Lower leg skin (tissue), 4 donors: ENCODE measurements around the gene CD81. TPM values are rescaled to one million over a fixed set of nuclear protein-coding genes. Genes with fewer than 3 reads are reported as not detected.

Experiments
- DNase-seq, 2 donors: peaks; one replicate each; pipeline ENCODE4 v3.0.0-alpha.2; 2019; ENCODE audit warnings: low spot score in 2 of 2
- H3K4me3 ChIP-seq: fragments of 200-600 bp; sonication (generic); 2 replicates; pipeline ENCODE4 v1.5.1; 2017; ENCODE audit warnings: mild to moderate bottlenecking, low read depth; ENCODE audit not compliant: poor library complexity, severe bottlenecking
- POLR2A ChIP-seq, 2 donors: fragments of 450-650 bp; IDR thresholded peaks; one replicate each; pipeline ENCODE4 v1.6.1; 2016 to 2017; ENCODE audit warnings: antibody characterized with exemption in 2 of 2, mild to moderate bottlenecking in 1 of 2, moderate library complexity in 1 of 2
- WGBS, 2 donors: methylation state at CpG; one replicate each; pipeline ENCODE4 v1.1.5; 2018; 5-methylcytosine and 5-hydroxymethylcytosine counted together
- intact Hi-C: fragments of 100-400 bp; cut with DNase I; formaldehyde crosslinking; loops from one replicate; pipeline ENCODE4 v1.15.0; 2023; ENCODE audit warnings: low total_unique reads
- total RNA-seq, 4 donors: library from RNA; depleted of rRNA; stranded (reverse); fragments of >200 nt; gene quantifications; one replicate each; pipeline ENCODE4 v1.1.0, GENCODE V29; 2016
- TF ChIP-seq, protein P1 (sequence below), 3 donors: fragments of 450-650 bp; IDR thresholded peaks; one replicate each; pipeline ENCODE4 v1.5.1; 2016; ENCODE audit warnings: antibody characterized with exemption in 3 of 3, mild to moderate bottlenecking in 3 of 3, moderate library complexity in 2 of 3

The CD81 gene
- total RNA-seq, 4 donors from 2014 or later: 189 to 337 (median 250) TPM

DNA sequence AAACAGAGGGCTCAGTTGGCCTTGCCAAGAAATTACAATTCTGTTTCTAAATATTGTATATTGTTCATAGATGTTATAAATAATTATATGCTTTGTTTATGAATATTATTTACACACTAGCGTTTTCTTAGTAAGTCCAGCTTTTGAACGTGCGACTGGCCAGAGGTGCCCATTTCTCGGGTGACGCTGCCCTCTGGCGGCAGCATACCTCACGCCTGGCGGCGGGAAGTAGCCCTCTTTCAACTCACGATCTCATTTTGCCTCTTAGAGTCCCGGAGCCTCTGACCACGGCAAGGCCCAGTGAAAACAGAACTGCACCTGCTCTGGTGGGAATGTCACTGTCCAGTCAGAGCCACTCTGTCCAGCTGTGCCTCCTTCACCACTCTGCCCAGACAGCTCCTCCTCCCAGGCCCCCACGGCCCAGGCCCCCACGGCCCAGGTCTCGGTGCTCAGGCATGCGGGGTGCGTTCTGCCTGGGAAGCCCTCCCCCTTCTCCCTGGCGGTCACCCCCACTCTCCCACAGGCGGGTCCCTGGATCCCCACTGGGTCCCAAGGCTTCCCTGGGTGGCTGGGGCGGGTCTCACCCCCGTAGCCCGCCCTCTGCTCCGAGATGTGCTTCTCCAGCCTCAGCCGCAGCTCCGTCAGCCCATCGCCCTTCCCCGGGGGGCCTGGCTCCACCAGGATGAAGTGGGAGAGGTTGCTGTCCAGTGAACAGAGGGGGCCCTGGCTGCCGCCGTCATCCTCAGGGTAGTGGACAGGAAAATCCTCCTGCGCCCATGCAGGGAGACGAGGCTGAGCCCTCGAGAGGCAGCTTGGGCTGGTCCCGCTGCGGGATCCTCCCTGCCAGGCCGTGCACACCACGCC is 42.8 kb downstream of the CD81 start:
- intact Hi-C loops: loop anchor here (2.0 to 5.0 kb wide), 2 partner anchors 113 to 223 kb away; no protein-coding TSS in a partner anchor
- H3K4me3 ChIP-seq: no peak overlapping the region
- peak; percentile 63 to 94 for DNase-seq
- WGBS, 2 donors: 48 to 51% methylated on average over 26 to 33 of the region's 36 CpGs
- TF ChIP-seq, protein P1, sequence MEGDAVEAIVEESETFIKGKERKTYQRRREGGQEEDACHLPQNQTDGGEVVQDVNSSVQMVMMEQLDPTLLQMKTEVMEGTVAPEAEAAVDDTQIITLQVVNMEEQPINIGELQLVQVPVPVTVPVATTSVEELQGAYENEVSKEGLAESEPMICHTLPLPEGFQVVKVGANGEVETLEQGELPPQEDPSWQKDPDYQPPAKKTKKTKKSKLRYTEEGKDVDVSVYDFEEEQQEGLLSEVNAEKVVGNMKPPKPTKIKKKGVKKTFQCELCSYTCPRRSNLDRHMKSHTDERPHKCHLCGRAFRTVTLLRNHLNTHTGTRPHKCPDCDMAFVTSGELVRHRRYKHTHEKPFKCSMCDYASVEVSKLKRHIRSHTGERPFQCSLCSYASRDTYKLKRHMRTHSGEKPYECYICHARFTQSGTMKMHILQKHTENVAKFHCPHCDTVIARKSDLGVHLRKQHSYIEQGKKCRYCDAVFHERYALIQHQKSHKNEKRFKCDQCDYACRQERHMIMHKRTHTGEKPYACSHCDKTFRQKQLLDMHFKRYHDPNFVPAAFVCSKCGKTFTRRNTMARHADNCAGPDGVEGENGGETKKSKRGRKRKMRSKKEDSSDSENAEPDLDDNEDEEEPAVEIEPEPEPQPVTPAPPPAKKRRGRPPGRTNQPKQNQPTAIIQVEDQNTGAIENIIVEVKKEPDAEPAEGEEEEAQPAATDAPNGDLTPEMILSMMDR (IDR thresholded peaks at IDR 0.05): peak in 1 of 3 donors; percentile 64
- TF ChIP-seq POLR2A (IDR thresholded peaks at IDR 0.05): no peak

DNA sequence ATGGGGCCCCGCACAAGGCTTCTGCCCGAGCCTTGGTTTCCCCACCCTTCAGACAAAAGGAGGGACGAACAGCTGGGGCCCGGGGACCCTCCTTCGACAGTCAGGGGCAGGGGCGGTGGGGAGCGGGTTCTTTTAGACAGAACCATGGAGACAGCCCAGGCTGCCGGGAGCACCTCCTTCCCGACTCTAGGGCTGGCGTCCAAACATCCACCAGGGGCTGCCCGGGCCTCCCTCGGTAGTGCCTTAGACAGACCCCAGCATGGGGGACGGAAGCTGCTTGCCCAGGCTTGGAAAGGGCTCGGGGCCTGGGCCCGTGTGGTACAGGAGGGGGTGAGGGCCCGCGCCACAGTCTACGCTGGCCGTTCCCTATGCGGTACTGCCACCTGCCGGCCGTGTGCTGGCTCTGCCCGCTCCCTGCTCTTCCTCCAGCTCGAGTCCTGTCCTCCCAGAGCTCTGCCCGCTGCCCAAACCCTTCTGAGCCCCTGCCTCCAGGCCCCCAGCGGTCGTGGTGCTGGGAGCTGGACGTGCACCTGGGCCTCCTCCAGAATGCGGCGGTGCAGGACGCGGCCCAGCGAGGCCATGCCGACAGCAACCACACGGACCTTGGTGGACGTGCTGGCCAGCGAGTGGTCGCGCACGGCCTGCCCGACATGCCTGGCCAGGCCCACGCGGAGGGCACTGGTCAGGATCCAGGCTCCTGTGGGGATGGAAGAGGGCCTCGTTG is 43.6 kb downstream of the CD81 start:
- peak in 1 of 2 donors; percentile 94 for DNase-seq
- TF ChIP-seq POLR2A (IDR thresholded peaks at IDR 0.05): no peak
- TF ChIP-seq, protein P1 (IDR thresholded peaks at IDR 0.05): peak in 1 of 3 donors; percentile 60
- intact Hi-C loops: loop anchor here (2.0 kb wide), 1 partner anchor 114 kb away; no protein-coding TSS in a partner anchor
- H3K4me3 ChIP-seq: no peak overlapping the region
- 8 to 30% methylated on average over 2 to 30 of the region's 44 CpGs for WGBS, 2 donors

DNA sequence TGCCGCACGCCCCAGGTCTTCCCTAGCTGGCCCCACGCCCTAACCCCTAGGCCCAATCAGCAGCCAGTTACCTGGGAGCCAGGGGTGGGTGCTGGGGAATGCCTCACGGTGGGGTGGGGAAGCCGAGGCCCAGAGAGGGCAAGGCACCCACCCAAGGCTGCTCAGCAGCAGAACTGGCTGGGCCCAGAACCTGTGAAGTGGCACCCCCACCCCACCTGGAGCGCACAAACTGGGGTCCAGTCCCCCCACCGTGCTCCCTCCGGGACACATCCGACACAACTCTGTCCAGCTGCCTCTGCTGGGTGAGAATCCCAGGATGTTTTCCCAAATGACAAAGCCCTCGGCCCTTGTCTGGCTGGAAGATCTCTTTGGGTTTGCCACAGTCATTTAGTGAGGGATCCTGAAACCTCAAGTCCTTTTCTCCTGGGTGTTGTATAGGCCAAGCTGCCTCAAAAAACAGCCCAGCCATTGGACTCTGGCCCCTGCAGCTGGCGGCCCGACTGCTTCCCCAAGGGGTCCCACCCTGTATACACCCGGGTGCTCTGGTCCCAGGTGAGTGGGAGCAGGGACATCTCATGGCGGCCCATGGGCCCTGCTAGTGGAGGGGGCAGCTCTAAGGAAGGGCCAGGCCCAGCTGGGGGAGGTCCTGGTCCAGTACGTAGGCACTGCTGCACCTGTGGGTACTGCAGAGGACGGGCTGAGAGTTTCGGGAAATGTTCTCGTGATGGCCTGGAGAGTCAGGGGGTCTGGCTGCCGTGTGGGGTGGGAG is 44.3 kb downstream of the CD81 start:
- WGBS, 2 donors: 65 to 81% methylated on average over 14 of the region's 19 CpGs
- no peak overlapping the region for H3K4me3 ChIP-seq
- intact Hi-C loops: loop anchor here (2.0 kb wide), 1 partner anchor 115 kb away; no protein-coding TSS in a partner anchor
- DNase-seq: no peak
- TF ChIP-seq, protein P1 (IDR thresholded peaks at IDR 0.05): no peak
- no peak for TF ChIP-seq POLR2A (IDR thresholded peaks at IDR 0.05)

DNA sequence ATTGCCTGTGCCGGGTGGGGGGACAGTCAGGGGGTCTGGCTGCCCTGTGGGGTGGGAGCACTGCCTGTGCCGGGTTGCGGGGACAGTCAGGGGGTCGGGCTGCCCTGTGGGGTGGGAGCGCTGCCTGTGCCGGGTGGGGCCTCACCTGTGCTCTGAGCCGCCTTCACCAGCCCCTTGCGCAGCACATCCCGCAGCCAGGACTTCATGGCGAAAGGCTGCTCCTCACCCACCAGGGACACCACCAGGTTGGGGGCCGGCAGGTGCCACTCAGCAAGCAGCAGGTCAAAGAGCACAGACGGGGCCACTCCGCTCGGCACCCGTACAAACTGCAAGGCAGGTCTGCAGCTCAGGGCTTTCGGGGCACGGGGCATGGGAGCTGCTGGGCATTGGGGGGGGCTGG is 44.9 kb downstream of the CD81 start:
- WGBS, 2 donors: 88 to 90% methylated on average over 12 to 14 of the region's 17 CpGs

More for the DNA sequence above, 44.9 kb downstream of the CD81 start:
- H3K4me3 ChIP-seq: no peak overlapping the region
- DNase-seq: no peak
- intact Hi-C loops: loop anchor here (2.0 kb wide), 1 partner anchor 115 kb away; no protein-coding TSS in a partner anchor
- TF ChIP-seq, protein P1 (IDR thresholded peaks at IDR 0.05): no peak
- TF ChIP-seq POLR2A (IDR thresholded peaks at IDR 0.05): no peak
